Tibial nerve (tissue), 4 donors: ENCODE data around the gene PSTPIP1. TPM values are rescaled to one million over a fixed set of nuclear protein-coding genes. Genes with fewer than 3 reads are reported as not detected.

Experiments
- DNase-seq, 2 donors: peaks; one replicate each; pipeline ENCODE4 v3.0.0-alpha.2; 2019; ENCODE audit warnings: low spot score in 2 of 2
- H3K27ac ChIP-seq, 4 donors: fragments of 200-600 bp; sonication (generic) in 3 of 4; one replicate each; pipeline ENCODE4 v1.5.1; 2017 to 2019; ENCODE audit warnings: mild to moderate bottlenecking in 1 of 4
- H3K27me3 ChIP-seq, 2 donors: fragments of 200-600 bp; sonication (generic) in 1 of 2; one replicate each; pipeline versions ENCODE4 v1.5.1 to v1.6.0; 2017 to 2019
- H3K36me3 ChIP-seq, 3 donors: fragments of 200-600 bp; sonication (generic); one replicate each; pipeline ENCODE4 v1.5.1; 2018 to 2019
- H3K4me1 ChIP-seq, 4 donors: fragments of 200-600 bp; sonication (generic) in 3 of 4; one replicate each; pipeline ENCODE4 v1.5.1; 2017 to 2019
- H3K4me3 ChIP-seq, 4 donors: fragments of 200-600 bp; sonication (generic) in 3 of 4; one replicate each; pipeline ENCODE4 v1.5.1; 2017 to 2019; ENCODE audit warnings: mild to moderate bottlenecking in 1 of 4, moderate library complexity in 1 of 4
- H3K9me3 ChIP-seq, 4 donors: fragments of 200-600 bp; sonication (generic) in 3 of 4; one replicate each; pipeline ENCODE4 v1.5.1; 2017 to 2019
- CTCF ChIP-seq, 5 experiments: fragments of 200-600 bp in 3 of 5; fragments of 450-650 bp in 2 of 5; sonication (generic) in 3 of 5; IDR thresholded peaks; one replicate each; pipeline ENCODE4 v1.5.1; 2016 to 2019; ENCODE audit warnings: antibody characterized with exemption in 5 of 5, mild to moderate bottlenecking in 3 of 5, moderate library complexity in 2 of 5
- EP300 ChIP-seq, 2 donors: sonication (generic); formaldehyde crosslinking; IDR thresholded peaks; one replicate each; pipeline ENCODE4 v1.6.1; 2017; ENCODE audit warnings: antibody characterized with exemption in 2 of 2, mild to moderate bottlenecking in 1 of 2
- POLR2A ChIP-seq, 2 donors: fragments of 450-650 bp; IDR thresholded peaks; one replicate each; pipeline ENCODE4 v1.6.1; 2017; ENCODE audit warnings: antibody characterized with exemption in 2 of 2, mild to moderate bottlenecking in 2 of 2, moderate library complexity in 2 of 2
- WGBS, 2 donors: methylation state at CpG; one replicate each; pipeline ENCODE4 v1.1.5; 2018; 5-methylcytosine and 5-hydroxymethylcytosine counted together
- total RNA-seq, 4 donors: library from RNA; depleted of rRNA; stranded (reverse); fragments of >200 nt; gene quantifications; one replicate each; pipeline ENCODE4 v1.1.0, GENCODE V29; 2016

PSTPIP1 gene
- total RNA-seq, 4 donors from 2014 or later: 13.6 to 54.6 (median 19.3) TPM

GRCh38 chr15:77058468-77058867 is 63.5 kb downstream of the PSTPIP1 start:
- 94 to 97% methylated on average over 4 of the region's 4 CpGs for WGBS, 2 donors

GRCh38 chr15:77059786-77060361 is 64.9 kb downstream of the PSTPIP1 start:
- Histone ChIP-seq H3K27ac (peak overlapping the region in 1 of 4 donors; percentile 6), H3K36me3 (no peaks in the 10 kb centered on the region), H3K4me3 (no peak overlapping the region), H3K9me3 (no peaks in the 10 kb centered on the region), H3K27me3 (no peaks in the 10 kb centered on the region), H3K4me1 (peaks cover 0 to 72% (median 28%) of the 10 kb centered on the region in 4 donors)
- WGBS, 2 donors: 15 to 17% methylated on average over 2 of the region's 2 CpGs
- TF ChIP-seq CTCF (IDR thresholded peaks at IDR 0.05) (no peak), POLR2A (IDR thresholded peaks at IDR 0.05) (no peak), EP300 (IDR thresholded peaks at IDR 0.05) (no peak)
- DNase-seq: no peak

More at GRCh38 chr15:77058468-77058867, 63.5 kb downstream of the PSTPIP1 start:
- H3K4me3 ChIP-seq: no peak overlapping the region
- no peak for DNase-seq
- no peak overlapping the region for H3K27ac ChIP-seq
- TF ChIP-seq POLR2A (IDR thresholded peaks at IDR 0.05) (no peak), CTCF (IDR thresholded peaks at IDR 0.05) (no peak), EP300 (IDR thresholded peaks at IDR 0.05) (no peak)
- H3K9me3 ChIP-seq: no peaks in the 10 kb centered on the region
- no peaks in the 10 kb centered on the region for H3K36me3 ChIP-seq
- no peaks in the 10 kb centered on the region for H3K27me3 ChIP-seq
- peaks cover 0 to 63% (median 28%) of the 10 kb centered on the region in 4 donors for H3K4me1 ChIP-seq

GRCh38 chr15:77060546-77060945 is 65.6 kb downstream of the PSTPIP1 start:
- Histone ChIP-seq H3K9me3 (no peaks in the 10 kb centered on the region), H3K4me3 (no peak overlapping the region), H3K27me3 (no peaks in the 10 kb centered on the region), H3K27ac (peak overlapping the region in 2 of 4 donors; percentile 6 to 42), H3K4me1 (peaks cover 0 to 72% (median 28%) of the 10 kb centered on the region in 4 donors), H3K36me3 (no peaks in the 10 kb centered on the region)
- DNase-seq: no peak
- TF ChIP-seq EP300 (IDR thresholded peaks at IDR 0.05): no peak
- TF ChIP-seq POLR2A (IDR thresholded peaks at IDR 0.05): no peak
- TF ChIP-seq CTCF (IDR thresholded peaks at IDR 0.05): no peak

GRCh38 chr15:77063249-77063648 is 68.3 kb downstream of the PSTPIP1 start:
- no peak for DNase-seq
- H3K36me3 ChIP-seq: no peaks in the 10 kb centered on the region
- peaks cover 0 to 74% (median 35%) of the 10 kb centered on the region in 4 donors for H3K4me1 ChIP-seq

More at GRCh38 chr15:77063249-77063648, 68.3 kb downstream of the PSTPIP1 start:
- H3K27me3 ChIP-seq: no peaks in the 10 kb centered on the region
- no peak overlapping the region for H3K27ac ChIP-seq
- no peak overlapping the region for H3K4me3 ChIP-seq
- H3K9me3 ChIP-seq: no peaks in the 10 kb centered on the region
- TF ChIP-seq CTCF (IDR thresholded peaks at IDR 0.05) (no peak), POLR2A (IDR thresholded peaks at IDR 0.05) (no peak), EP300 (IDR thresholded peaks at IDR 0.05) (no peak)
